Nephron progenitor cell (in vitro differentiated cells): ENCODE results near the gene ROS1.

ENCODE experiments used
- DNase-seq: peaks from one replicate; pipeline ENCODE4 v3.0.0; 2021
- H3K27ac Mint-ChIP-seq: 2 replicates; pipeline ENCODE4 v1.8.0; 2021; ENCODE audit warnings: mild to moderate bottlenecking, moderate library complexity, mixed read lengths
- H3K27me3 Mint-ChIP-seq: 2 replicates; pipeline ENCODE4 v1.8.0; 2021; ENCODE audit warnings: mild to moderate bottlenecking, low read depth, mixed read lengths; ENCODE audit not compliant: poor library complexity
- H3K36me3 Mint-ChIP-seq: 2 replicates; pipeline ENCODE4 v1.8.0; 2021; ENCODE audit warnings: low read depth, mixed read lengths
- H3K4me1 Mint-ChIP-seq: 2 replicates; pipeline ENCODE4 v1.8.0; 2021; ENCODE audit warnings: mixed read lengths
- H3K4me3 Mint-ChIP-seq: 2 replicates; pipeline ENCODE4 v1.8.0; 2021; ENCODE audit warnings: mild to moderate bottlenecking, moderate library complexity, mixed read lengths
- H3K9me3 Mint-ChIP-seq: 2 replicates; pipeline ENCODE4 v1.8.0; 2021; ENCODE audit warnings: mild to moderate bottlenecking, moderate library complexity, mixed read lengths
- TF ChIP-seq, protein P1 (sequence below): fragments of 200-600 bp; sonication (generic); IDR thresholded peaks from 2 replicates; pipeline ENCODE4 v1.5.0; 2021; ENCODE audit warnings: antibody characterized with exemption

ROS1 gene

DNA sequence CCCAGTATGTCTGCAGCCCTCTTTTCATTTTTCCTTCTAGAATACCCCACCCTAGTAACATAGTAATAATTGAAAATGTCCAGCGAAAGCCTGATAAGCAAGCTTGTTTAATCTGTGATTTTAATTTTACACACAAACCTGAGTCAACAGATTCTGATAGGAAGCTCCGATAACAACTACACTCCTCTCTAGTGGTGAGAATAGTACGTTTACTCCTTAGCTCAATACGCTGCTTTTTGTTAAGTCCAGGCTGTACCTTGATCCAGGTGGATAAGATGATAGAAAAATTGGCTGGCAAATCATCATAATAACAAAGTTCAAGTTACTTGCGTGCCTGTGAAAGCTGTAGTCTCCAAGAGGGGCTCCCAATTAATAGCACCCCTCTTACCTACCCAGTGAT, 31.3 kb upstream of the ROS1 start:
- TF ChIP-seq, protein P1, sequence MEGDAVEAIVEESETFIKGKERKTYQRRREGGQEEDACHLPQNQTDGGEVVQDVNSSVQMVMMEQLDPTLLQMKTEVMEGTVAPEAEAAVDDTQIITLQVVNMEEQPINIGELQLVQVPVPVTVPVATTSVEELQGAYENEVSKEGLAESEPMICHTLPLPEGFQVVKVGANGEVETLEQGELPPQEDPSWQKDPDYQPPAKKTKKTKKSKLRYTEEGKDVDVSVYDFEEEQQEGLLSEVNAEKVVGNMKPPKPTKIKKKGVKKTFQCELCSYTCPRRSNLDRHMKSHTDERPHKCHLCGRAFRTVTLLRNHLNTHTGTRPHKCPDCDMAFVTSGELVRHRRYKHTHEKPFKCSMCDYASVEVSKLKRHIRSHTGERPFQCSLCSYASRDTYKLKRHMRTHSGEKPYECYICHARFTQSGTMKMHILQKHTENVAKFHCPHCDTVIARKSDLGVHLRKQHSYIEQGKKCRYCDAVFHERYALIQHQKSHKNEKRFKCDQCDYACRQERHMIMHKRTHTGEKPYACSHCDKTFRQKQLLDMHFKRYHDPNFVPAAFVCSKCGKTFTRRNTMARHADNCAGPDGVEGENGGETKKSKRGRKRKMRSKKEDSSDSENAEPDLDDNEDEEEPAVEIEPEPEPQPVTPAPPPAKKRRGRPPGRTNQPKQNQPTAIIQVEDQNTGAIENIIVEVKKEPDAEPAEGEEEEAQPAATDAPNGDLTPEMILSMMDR: no peak
- Mint-ChIP-seq H3K4me1 (no peaks in the 10 kb centered on the region), H3K36me3 (no peaks in the 10 kb centered on the region), H3K27me3 (peaks cover 3% of the 10 kb centered on the region), H3K9me3 (no peaks in the 10 kb centered on the region), H3K4me3 (no peak overlapping the region), H3K27ac (no peak overlapping the region)
- DNase-seq: no peak

DNA sequence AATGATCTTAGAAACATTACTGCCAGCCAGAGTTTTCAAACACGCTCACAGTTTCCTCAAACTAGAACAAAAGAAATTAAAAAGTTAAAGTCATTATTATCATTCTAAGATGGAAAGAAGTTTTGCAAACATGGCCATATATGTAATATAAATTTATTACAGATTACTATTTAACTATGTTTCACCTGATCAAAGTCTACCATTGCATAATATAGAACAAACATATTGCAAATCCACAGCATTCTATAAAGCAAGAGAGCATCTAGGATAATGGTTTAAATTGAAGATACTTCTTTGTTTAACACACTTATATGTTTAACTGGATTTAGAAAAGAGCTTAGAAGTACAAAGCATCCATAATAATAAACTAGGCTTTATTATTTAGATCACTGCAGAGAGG, 30.5 kb upstream of the ROS1 start:
- no peaks in the 10 kb centered on the region for H3K4me1 Mint-ChIP-seq
- no peak overlapping the region for H3K27ac Mint-ChIP-seq
- peaks cover 3% of the 10 kb centered on the region for H3K27me3 Mint-ChIP-seq
- TF ChIP-seq, protein P1: no peak
- H3K9me3 Mint-ChIP-seq: no peaks in the 10 kb centered on the region
- H3K36me3 Mint-ChIP-seq: no peaks in the 10 kb centered on the region
- no peak overlapping the region for H3K4me3 Mint-ChIP-seq
- DNase-seq: no peak

DNA sequence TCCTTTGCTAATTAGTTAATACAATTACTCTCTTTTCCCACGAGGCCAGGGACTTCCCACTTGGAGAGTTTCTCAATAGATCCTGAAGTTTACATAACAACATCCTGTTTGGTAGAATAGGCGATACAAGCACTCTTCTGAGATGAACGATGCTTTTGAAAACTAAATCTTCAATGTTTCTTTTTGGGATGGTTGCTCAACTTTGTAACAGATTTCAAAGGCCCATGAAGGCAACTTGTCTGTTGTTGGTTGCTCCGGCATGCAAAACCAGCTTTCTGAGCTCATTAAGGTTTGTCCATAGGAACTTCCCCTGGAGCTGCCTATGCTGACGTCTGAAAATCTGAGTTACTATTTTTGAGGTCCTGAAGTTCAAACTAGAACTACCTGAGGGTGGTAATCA, 25.9 kb upstream of the ROS1 start:
- no peaks in the 10 kb centered on the region for H3K36me3 Mint-ChIP-seq
- H3K27ac Mint-ChIP-seq: no peak overlapping the region
- H3K27me3 Mint-ChIP-seq: peaks cover 7% of the 10 kb centered on the region
- no peaks in the 10 kb centered on the region for H3K4me1 Mint-ChIP-seq
- H3K9me3 Mint-ChIP-seq: no peaks in the 10 kb centered on the region
- TF ChIP-seq, protein P1: no peak
- H3K4me3 Mint-ChIP-seq: no peak overlapping the region
- DNase-seq: no peak

DNA sequence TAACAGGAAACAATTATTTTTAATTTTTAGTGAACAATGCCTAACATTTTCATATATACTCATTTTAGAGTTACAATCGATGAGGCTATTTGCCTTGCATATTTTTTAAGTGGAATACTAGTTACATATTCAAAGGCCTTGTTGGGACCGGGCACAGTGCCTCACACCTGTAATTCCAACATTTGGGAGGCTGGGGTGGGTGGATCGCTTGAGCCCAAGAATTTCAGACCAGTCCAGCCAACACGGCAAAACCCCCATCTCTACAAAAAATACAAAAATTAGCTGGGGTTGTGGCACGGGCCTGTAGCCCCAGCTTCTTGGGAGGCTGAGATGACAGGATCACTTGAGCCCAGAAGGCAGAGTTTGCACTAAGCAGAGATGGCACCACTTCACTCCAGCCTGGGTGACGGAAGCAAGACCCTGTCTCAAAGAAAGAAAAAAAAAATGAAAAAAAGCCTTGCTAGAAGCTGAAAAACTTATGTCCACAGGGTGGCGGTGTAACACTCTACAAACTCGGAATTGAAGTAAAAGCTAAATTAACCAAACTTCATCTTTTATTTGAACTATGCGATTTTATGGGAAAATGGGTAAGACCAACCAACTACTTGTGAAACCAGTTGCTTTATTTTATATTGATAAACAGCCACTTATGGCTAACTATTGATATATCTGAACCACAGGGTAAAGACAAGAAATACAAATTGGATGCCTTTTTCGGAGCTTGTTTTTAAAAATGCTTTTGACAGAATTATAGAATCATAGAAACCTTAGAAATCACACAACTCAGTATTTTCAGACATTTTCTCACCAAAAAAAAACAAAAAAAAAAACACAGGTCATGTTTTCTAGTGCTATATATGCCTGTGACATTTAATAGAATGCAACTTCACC, 24.1 kb upstream of the ROS1 start:
- H3K27me3 Mint-ChIP-seq: peaks cover 13% of the 10 kb centered on the region
- no peaks in the 10 kb centered on the region for H3K4me1 Mint-ChIP-seq
- H3K9me3 Mint-ChIP-seq: no peaks in the 10 kb centered on the region
- DNase-seq: peak; percentile 61
- no peak overlapping the region for H3K27ac Mint-ChIP-seq
- H3K36me3 Mint-ChIP-seq: no peaks in the 10 kb centered on the region
- no peak overlapping the region for H3K4me3 Mint-ChIP-seq
- TF ChIP-seq, protein P1: peak; percentile 79

DNA sequence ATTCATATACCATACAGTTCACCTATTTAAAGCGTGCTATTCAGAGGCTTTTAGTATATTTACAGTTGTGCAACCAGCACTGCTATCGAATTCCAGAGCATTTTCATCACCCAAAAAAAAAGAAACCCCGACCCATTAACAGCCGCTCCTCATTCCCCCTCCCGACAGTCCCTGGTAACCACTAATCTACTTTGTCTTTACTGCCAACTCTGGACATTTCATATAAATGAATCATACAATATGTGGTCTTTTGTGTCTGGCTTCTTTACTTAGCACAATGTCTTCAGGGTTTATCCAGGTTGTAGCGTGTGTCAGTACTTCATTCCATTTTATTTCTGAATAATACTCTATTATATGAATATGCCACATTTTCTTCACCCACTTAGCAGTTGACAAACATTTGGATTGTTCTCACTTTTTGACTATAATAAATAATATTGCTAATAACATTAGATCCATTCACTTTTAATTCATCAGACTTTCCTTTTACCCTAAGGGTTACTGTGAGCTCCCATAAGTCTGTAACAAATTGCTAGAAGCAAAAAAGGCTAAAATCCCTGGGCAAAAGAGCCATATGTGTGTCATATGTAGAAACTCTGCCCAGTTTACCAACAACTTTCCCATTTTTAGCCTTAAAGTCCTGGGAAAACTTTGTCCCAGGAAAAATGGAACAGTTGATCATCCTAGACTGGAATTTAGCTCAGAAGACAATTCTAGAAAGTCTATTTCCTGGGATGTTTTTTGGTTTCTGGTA, 23.2 kb upstream of the ROS1 start:
- TF ChIP-seq, protein P1: no peak
- H3K9me3 Mint-ChIP-seq: no peaks in the 10 kb centered on the region
- H3K27me3 Mint-ChIP-seq: peaks cover 13% of the 10 kb centered on the region
- peak overlapping the region; percentile 74 for H3K27ac Mint-ChIP-seq
- no peaks in the 10 kb centered on the region for H3K36me3 Mint-ChIP-seq
- DNase-seq: no peak
- H3K4me3 Mint-ChIP-seq: no peak overlapping the region
- no peaks in the 10 kb centered on the region for H3K4me1 Mint-ChIP-seq
